Loucy (cell line): ENCODE data around the gene OOSP4A.

Experiments used
- H2AFZ ChIP-seq: fragments of 200-600 bp; sonication (generic); 2 replicates; pipeline ENCODE4 v1.6.0; 2016; ENCODE audit warnings: antibody characterized with exemption, mild to moderate bottlenecking, low read length, moderate library complexity
- H3F3A ChIP-seq: fragments of 200-600 bp; 2 replicates; pipeline ENCODE4 v1.6.0; 2016; ENCODE audit warnings: antibody characterized with exemption, low read depth, mild to moderate bottlenecking
- H3K27me3 ChIP-seq: fragments of 200-600 bp; sonication (generic); 2 replicates; pipeline ENCODE4 v1.6.1; 2014; ENCODE audit warnings: low read length, mild to moderate bottlenecking; ENCODE audit not compliant: insufficient read depth, poor library complexity, severe bottlenecking
- H3K36me3 ChIP-seq: fragments of 200-600 bp; sonication (generic); 2 replicates; pipeline ENCODE4 v1.6.1; 2016; ENCODE audit warnings: low read length; ENCODE audit not compliant: insufficient read depth
- H3K4me1 ChIP-seq: fragments of 200-600 bp; sonication (generic); 2 replicates; pipeline ENCODE4 v1.5.1; 2014; ENCODE audit warnings: low read length, mild to moderate bottlenecking; ENCODE audit not compliant: insufficient read depth, poor library complexity, severe bottlenecking
- H3K4me2 ChIP-seq: fragments of 200-600 bp; sonication (generic); 2 replicates; pipeline ENCODE4 v1.6.0; 2014; ENCODE audit warnings: antibody characterized with exemption, low read length, low read depth, mild to moderate bottlenecking; ENCODE audit not compliant: poor library complexity, severe bottlenecking
- H3K4me3 ChIP-seq: fragments of 200-600 bp; sonication (generic); 2 replicates; pipeline ENCODE4 v1.5.1; 2014; ENCODE audit warnings: low read length, mild to moderate bottlenecking, mixed read lengths; ENCODE audit not compliant: poor library complexity, severe bottlenecking
- H3K79me2 ChIP-seq: fragments of 200-600 bp; sonication (generic); 2 replicates; pipeline ENCODE4 v1.6.1; 2014; ENCODE audit warnings: low read length; ENCODE audit not compliant: insufficient read depth
- H3K9ac ChIP-seq: fragments of 200-600 bp; sonication (generic); 2 replicates; pipeline ENCODE4 v1.6.0; 2014; ENCODE audit warnings: mild to moderate bottlenecking, low read depth, low read length, moderate library complexity; ENCODE audit not compliant: poor library complexity, severe bottlenecking
- H3K9me2 ChIP-seq: fragments of 200-600 bp; sonication (generic); replicated peaks from 2 replicates; pipeline ENCODE4 v1.6.1; 2016; ENCODE audit warnings: low read depth, low read length, mixed read lengths
- H3K9me3 ChIP-seq: fragments of 200-600 bp; sonication (generic); 2 replicates; pipeline ENCODE4 v1.6.1; 2014; ENCODE audit warnings: mild to moderate bottlenecking, antibody characterized with exemption, low read length, low read depth; ENCODE audit not compliant: insufficient read depth
- H4K20me1 ChIP-seq: fragments of 200-600 bp; sonication (generic); 2 replicates; pipeline ENCODE4 v1.6.0; 2014; ENCODE audit warnings: antibody characterized with exemption, low read length, mild to moderate bottlenecking; ENCODE audit not compliant: insufficient read depth, poor library complexity, severe bottlenecking
- CTCF ChIP-seq: fragments of 200-600 bp; sonication (generic); conservative IDR thresholded peaks from 2 replicates; pipeline ENCODE4 v1.5.1; 2014; ENCODE audit warnings: mild to moderate bottlenecking, antibody characterized with exemption, low read length
- EZH2phosphoT487 ChIP-seq: fragments of 200-600 bp; IDR thresholded peaks from 2 replicates; pipeline ENCODE4 v1.6.1; 2018; ENCODE audit warnings: antibody characterized with exemption, mild to moderate bottlenecking, moderate library complexity, borderline replicate concordance

Gene OOSP4A

GRCh38 chr11:59923813-59924212, 40.0 kb upstream of the OOSP4A start:
- no peak overlapping the region for H2AFZ ChIP-seq
- no peaks in the 10 kb centered on the region for H3K4me1 ChIP-seq
- TF ChIP-seq EZH2phosphoT487: no peak
- no peak for TF ChIP-seq CTCF
- no peaks in the 10 kb centered on the region for H3K36me3 ChIP-seq
- H3K9ac ChIP-seq: no peak overlapping the region
- H3K4me3 ChIP-seq: no peak overlapping the region
- no peaks in the 10 kb centered on the region for H3K9me2 ChIP-seq
- H3K9me3 ChIP-seq: peaks cover 19% of the 10 kb centered on the region; the same call in 1 of the 2 replicates
- H3K27me3 ChIP-seq: no peaks in the 10 kb centered on the region
- no peaks in the 10 kb centered on the region for H4K20me1 ChIP-seq
- H3K79me2 ChIP-seq: no peaks in the 10 kb centered on the region
- H3K4me2 ChIP-seq: no peak overlapping the region
- no peaks in the 10 kb centered on the region for H3F3A ChIP-seq

GRCh38 chr11:59931688-59932087, 32.1 kb upstream of the OOSP4A start:
- Histone ChIP-seq H3K27me3 (no peaks in the 10 kb centered on the region), H3K9me2 (no peaks in the 10 kb centered on the region), H3K9ac (no peak overlapping the region), H3F3A (no peaks in the 10 kb centered on the region), H4K20me1 (no peaks in the 10 kb centered on the region), H3K36me3 (no peaks in the 10 kb centered on the region), H3K79me2 (no peaks in the 10 kb centered on the region), H2AFZ (no peak overlapping the region), H3K9me3 (peaks cover 3% of the 10 kb centered on the region; the same call in 1 of the 2 replicates), H3K4me2 (no peak overlapping the region), H3K4me3 (no peak overlapping the region), H3K4me1 (no peaks in the 10 kb centered on the region)
- TF ChIP-seq EZH2phosphoT487 (no peak), CTCF (no peak)

- no peaks in the 10 kb centered on the region for H3K9me3 ChIP-seq
- no peaks in the 10 kb centered on the region for H4K20me1 ChIP-seq
- no peaks in the 10 kb centered on the region for H3K36me3 ChIP-seq
- no peaks in the 10 kb centered on the region for H3K79me2 ChIP-seq
- H2AFZ ChIP-seq: no peak within 1 kb of the TSS
- no peak within 1 kb of the TSS for H3K9ac ChIP-seq
- H3K27me3 ChIP-seq: no peaks in the 10 kb centered on the region
- H3K4me2 ChIP-seq: no peak within 1 kb of the TSS
- H3F3A ChIP-seq: no peaks in the 10 kb centered on the region
- H3K9me2 ChIP-seq: no peaks in the 10 kb centered on the region
- H3K4me3 ChIP-seq: no peak within 1 kb of the TSS
- peaks cover 8% of the 10 kb centered on the region for H3K4me1 ChIP-seq
- TF ChIP-seq EZH2phosphoT487: no peak
- no peak for TF ChIP-seq CTCF
Observed at GRCh38 chr11:59938132-59938531, 25.7 kb upstream of the OOSP4A start, which contains the start of gene OOSP1. Gene OOSP1, plus strand, starts transcription at chr11:59938432. Its CDS starts 23 bp downstream, at chr11:59938455.
